IgD-negative memory B cell (primary cell): ENCODE results near the gene CDV3. TPM values are rescaled to one million over a fixed set of nuclear protein-coding genes. Genes with fewer than 3 reads are reported as not detected.

ENCODE experiments used
- H3K27ac Mint-ChIP-seq, 3 donors: one replicate each; pipeline ENCODE4 v1.8.0; 2020 to 2022; ENCODE audit warnings: mild to moderate bottlenecking in 3 of 3, mixed read lengths in 3 of 3, moderate library complexity in 1 of 3
- H3K27me3 Mint-ChIP-seq: one replicate; pipeline ENCODE4 v1.8.0; 2021; ENCODE audit warnings: mixed read lengths
- H3K36me3 Mint-ChIP-seq: one replicate; pipeline ENCODE4 v1.8.0; 2020; ENCODE audit warnings: mild to moderate bottlenecking, mixed read lengths
- H3K4me1 Mint-ChIP-seq, 3 donors: one replicate each; pipeline ENCODE4 v1.8.0; 2020 to 2022; ENCODE audit warnings: mixed read lengths in 3 of 3, mild to moderate bottlenecking in 1 of 3
- H3K4me3 Mint-ChIP-seq, 4 donors: one replicate each; pipeline ENCODE4 v1.8.0; 2020 to 2022; ENCODE audit warnings: mild to moderate bottlenecking in 4 of 4, mixed read lengths in 4 of 4, moderate library complexity in 3 of 4
- H3K9me3 Mint-ChIP-seq, 3 donors: one replicate each; pipeline ENCODE4 v1.8.0; 2020 to 2021; ENCODE audit warnings: mixed read lengths in 3 of 3, mild to moderate bottlenecking in 1 of 3
- polyA plus RNA-seq: library from polyadenylated mRNA; unstranded; fragments of 300-500 nt; fragmentation: Illumina TruSeq; gene quantifications from one replicate; pipeline ENCODE4 v1.2.3, GENCODE V29; 2021

Gene CDV3
- polyA plus RNA-seq, 1 donor from 2014 or later, result 39.7 TPM

GRCh38 chr3:133576169-133576568 lies 2.7 kb downstream of the CDV3 start:
- Mint-ChIP-seq H3K4me1 (peaks cover 47 to 50% (median 50%) of the 10 kb centered on the region in 3 donors), H3K9me3 (no peaks in the 10 kb centered on the region), H3K4me3 (peak overlapping the region; percentile 79 to 98 (median 97)), H3K27me3 (no peaks in the 10 kb centered on the region), H3K27ac (peak overlapping the region in 2 of 3 donors; percentile 2 to 92), H3K36me3 (peaks cover 2% of the 10 kb centered on the region)

DNA sequence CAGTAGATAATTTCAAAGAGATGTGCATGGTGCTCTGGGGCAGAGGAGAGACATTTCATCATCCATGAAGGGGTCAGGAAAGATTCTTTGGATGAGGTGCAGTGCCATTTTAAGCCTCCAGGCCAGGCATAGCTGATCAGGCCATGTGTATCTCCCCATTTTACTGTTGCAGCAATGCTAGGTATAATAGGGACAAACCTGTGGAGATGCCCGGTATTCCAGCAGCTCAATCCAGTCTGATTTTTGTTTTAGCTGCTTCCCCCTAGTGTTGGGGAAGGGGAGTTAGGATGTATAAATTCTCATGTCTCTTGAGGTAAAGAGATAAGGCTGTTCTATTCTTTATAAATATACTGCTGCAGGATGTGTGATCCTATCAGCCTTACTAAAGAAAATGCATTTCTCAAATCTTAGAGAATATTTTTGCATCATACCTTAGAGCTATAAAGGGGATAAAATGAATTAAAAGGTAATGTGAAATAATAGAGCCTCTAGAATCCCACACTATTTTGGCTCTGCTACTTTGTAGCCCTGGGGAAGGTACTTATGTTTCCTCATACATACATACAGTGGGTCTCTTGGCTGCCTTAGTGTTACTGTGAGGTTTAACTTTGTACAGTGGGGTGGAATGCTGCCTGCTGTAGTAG lies 5.2 kb downstream of the CDV3 start:
- Mint-ChIP-seq H3K36me3 (peaks cover 2% of the 10 kb centered on the region), H3K9me3 (no peaks in the 10 kb centered on the region)

GRCh38 chr3:133583396-133583795 lies 9.9 kb downstream of the CDV3 start:
- peaks cover 18 to 29% (median 21%) of the 10 kb centered on the region in 3 donors for H3K4me1 Mint-ChIP-seq
- no peaks in the 10 kb centered on the region for H3K36me3 Mint-ChIP-seq
- peak overlapping the region in 1 of 3 donors; percentile 91 for H3K27ac Mint-ChIP-seq
- H3K27me3 Mint-ChIP-seq, result no peaks in the 10 kb centered on the region
- H3K4me3 Mint-ChIP-seq, result peak overlapping the region in 2 of 4 donors; percentile 45 to 57
- no peaks in the 10 kb centered on the region for H3K9me3 Mint-ChIP-seq

More for the DNA sequence above, 5.2 kb downstream of the CDV3 start:
- Mint-ChIP-seq H3K4me3 (peak overlapping the region in 3 of 4 donors; percentile 68 to 98 (median 89)), H3K27ac (peak overlapping the region in 1 of 3 donors; percentile 70), H3K27me3 (no peaks in the 10 kb centered on the region), H3K4me1 (peaks cover 46 to 48% (median 47%) of the 10 kb centered on the region in 3 donors)

- Mint-ChIP-seq H3K27me3 (no peaks in the 10 kb centered on the region), H3K4me1 (peaks cover 4 to 28% (median 18%) of the 10 kb centered on the region in 3 donors), H3K36me3 (peaks cover 3% of the 10 kb centered on the region), H3K4me3 (no peak overlapping the region), H3K9me3 (no peaks in the 10 kb centered on the region), H3K27ac (peak overlapping the region in 2 of 3 donors; percentile 33)
These were observed 14.5 kb downstream of the CDV3 start for GRCh38 chr3:133588035-133588434.

DNA sequence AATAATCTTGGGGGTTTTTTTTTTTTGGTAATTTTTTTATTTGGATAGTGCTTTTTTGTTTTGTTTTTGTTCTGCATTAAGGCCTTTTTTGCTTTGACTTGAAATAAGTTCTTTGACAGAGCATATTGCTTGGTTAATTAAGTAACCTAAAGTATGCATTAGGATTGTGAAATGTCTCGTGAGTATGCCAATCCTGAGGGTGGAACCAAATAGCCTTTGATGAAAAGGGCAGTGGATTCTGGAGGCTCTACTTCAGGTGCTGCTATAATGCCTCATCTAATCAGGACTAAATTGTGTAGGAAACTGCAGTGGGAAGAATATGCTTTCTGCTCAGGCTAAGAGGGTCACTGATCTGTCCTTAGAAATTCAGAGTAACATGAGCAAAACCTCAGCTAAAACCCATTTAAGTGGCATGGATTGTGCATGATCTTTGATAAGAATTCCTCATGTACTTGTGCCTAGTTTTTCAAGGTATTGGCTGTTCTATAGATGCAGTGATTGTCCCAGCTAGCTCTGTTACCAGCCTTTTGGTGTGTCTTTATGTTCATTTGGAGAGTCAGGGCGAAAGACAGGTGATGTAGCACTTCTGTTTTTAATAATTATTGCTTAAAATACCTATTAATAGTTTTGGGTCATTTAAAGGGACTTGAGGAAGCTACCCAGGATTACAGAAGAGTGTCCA lies 15.4 kb downstream of the CDV3 start:
- Mint-ChIP-seq H3K4me1 (peaks cover 6 to 28% (median 19%) of the 10 kb centered on the region in 3 donors), H3K36me3 (peaks cover 3% of the 10 kb centered on the region), H3K4me3 (no peak overlapping the region), H3K27me3 (no peaks in the 10 kb centered on the region), H3K27ac (peak overlapping the region in 2 of 3 donors; percentile 45 to 53), H3K9me3 (no peaks in the 10 kb centered on the region)

DNA sequence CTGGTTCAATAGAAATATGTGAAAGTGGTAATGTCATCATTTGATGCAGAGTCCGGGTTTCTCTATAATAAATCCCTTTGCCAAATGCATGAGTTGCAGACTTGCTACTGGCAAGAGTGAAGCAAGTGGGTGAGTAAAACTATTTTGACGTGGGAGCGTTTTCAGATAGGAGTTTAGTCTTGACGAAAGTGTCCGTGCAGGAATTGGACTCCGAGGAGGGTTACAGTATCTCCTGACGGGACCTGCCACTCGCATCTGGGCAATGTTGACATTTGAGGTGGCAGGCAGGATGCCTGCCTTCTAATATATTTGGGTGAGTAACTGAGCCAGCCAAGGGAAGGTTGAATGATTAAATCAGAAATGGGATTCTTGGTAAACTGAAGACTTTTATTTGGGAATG lies 16.0 kb downstream of the CDV3 start:
- Mint-ChIP-seq H3K27me3 (no peaks in the 10 kb centered on the region), H3K4me3 (no peak overlapping the region), H3K36me3 (peaks cover 3% of the 10 kb centered on the region), H3K4me1 (peaks cover 6 to 28% (median 19%) of the 10 kb centered on the region in 3 donors), H3K27ac (peak overlapping the region in 1 of 3 donors; percentile 53), H3K9me3 (no peaks in the 10 kb centered on the region)

GRCh38 chr3:133591271-133591742 lies 17.8 kb downstream of the CDV3 start:
- Mint-ChIP-seq H3K4me3 (no peak overlapping the region), H3K27me3 (no peaks in the 10 kb centered on the region), H3K36me3 (peaks cover 3% of the 10 kb centered on the region), H3K4me1 (peaks cover 6 to 28% (median 19%) of the 10 kb centered on the region in 3 donors), H3K27ac (no peak overlapping the region), H3K9me3 (no peaks in the 10 kb centered on the region)

DNA sequence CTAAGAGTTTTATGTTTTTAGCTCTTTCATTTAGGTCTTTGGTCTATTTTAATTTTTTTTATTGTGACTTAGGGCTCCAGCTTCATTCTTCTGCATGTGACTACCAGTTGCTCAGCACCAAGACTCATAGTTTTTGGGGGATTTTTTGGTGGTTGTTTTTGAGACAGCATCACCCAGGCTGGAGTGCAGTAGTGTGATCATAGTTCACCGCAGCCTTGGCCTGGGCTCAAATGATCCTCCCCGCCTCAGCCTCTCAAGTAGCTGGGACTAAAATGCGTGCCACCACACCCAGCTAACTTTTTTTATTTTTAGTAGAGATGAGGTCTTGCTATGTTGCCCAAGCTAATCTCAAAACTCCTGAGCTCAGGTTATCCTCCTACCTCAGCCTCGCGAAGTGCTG lies 19.4 kb downstream of the CDV3 start:
- H3K36me3 Mint-ChIP-seq, result peaks cover 3% of the 10 kb centered on the region

DNA sequence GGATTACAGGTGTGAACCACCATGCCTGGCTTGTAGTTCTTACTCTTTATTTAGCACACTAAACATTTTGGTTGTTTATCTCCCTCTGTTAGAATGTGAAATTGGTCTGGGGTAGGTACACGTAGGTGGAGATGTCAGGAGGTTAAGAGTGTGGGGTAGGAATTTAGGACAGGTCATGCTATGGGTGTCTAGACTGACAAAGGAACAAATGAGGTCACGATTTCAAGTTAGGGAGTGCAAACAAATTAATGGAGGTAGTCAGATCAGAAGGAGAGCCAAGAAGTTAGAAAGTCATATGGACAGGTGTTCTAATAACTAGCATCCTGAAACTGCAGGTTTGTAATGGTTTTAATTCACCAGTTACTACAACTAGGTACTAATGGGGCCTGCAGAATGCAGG lies 19.8 kb downstream of the CDV3 start:
- H3K27me3 Mint-ChIP-seq, result no peaks in the 10 kb centered on the region
- no peaks in the 10 kb centered on the region for H3K9me3 Mint-ChIP-seq
- H3K36me3 Mint-ChIP-seq, result peaks cover 3% of the 10 kb centered on the region
- no peak overlapping the region for H3K4me3 Mint-ChIP-seq
- no peak overlapping the region for H3K27ac Mint-ChIP-seq
- H3K4me1 Mint-ChIP-seq, result peaks cover 5 to 21% (median 14%) of the 10 kb centered on the region in 3 donors

More for the DNA sequence above, 19.4 kb downstream of the CDV3 start:
- no peaks in the 10 kb centered on the region for H3K27me3 Mint-ChIP-seq
- H3K4me1 Mint-ChIP-seq, result peaks cover 5 to 24% (median 14%) of the 10 kb centered on the region in 3 donors
- H3K9me3 Mint-ChIP-seq, result no peaks in the 10 kb centered on the region
- H3K27ac Mint-ChIP-seq, result no peak overlapping the region
- no peak overlapping the region for H3K4me3 Mint-ChIP-seq

GRCh38 chr3:133595341-133595740 lies 21.9 kb downstream of the CDV3 start:
- H3K4me1 Mint-ChIP-seq, result peaks cover 5 to 7% (median 5%) of the 10 kb centered on the region in 3 donors
- H3K9me3 Mint-ChIP-seq, result no peaks in the 10 kb centered on the region
- no peaks in the 10 kb centered on the region for H3K27me3 Mint-ChIP-seq
- H3K36me3 Mint-ChIP-seq, result no peaks in the 10 kb centered on the region
- no peak overlapping the region for H3K4me3 Mint-ChIP-seq
- H3K27ac Mint-ChIP-seq, result peak overlapping the region in 1 of 3 donors; percentile 24

DNA sequence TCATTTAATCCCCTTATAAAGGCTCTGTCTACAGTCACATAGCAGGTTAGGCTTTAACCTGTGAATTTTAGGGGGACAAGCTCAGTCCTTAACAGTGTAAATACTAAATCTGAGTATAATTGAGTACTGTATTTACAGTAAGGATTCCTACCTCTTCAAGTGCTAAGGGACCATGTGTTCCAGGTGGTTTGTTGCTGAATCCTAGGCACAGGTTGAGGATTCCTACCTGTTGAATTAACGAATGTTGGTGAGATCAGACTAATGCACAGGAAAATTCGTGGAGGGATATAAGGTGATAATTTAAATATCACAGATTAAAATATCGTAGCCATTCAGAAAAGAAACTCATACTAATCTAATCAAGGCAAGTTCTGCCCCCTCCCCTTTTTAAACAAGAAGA lies 24.9 kb downstream of the CDV3 start:
- H3K4me1 Mint-ChIP-seq, result no peaks in the 10 kb centered on the region
- no peak overlapping the region for H3K27ac Mint-ChIP-seq
- no peaks in the 10 kb centered on the region for H3K9me3 Mint-ChIP-seq
- H3K36me3 Mint-ChIP-seq, result peaks cover 2% of the 10 kb centered on the region
- no peaks in the 10 kb centered on the region for H3K27me3 Mint-ChIP-seq
- no peak overlapping the region for H3K4me3 Mint-ChIP-seq

- Mint-ChIP-seq H3K9me3 (no peaks in the 10 kb centered on the region), H3K27me3 (no peaks in the 10 kb centered on the region), H3K4me1 (no peaks in the 10 kb centered on the region), H3K4me3 (no peak overlapping the region), H3K36me3 (peaks cover 2% of the 10 kb centered on the region), H3K27ac (no peak overlapping the region)
These were observed 25.8 kb downstream of the CDV3 start for GRCh38 chr3:133599280-133599679.

- no peak overlapping the region for H3K27ac Mint-ChIP-seq
- peaks cover 2% of the 10 kb centered on the region for H3K36me3 Mint-ChIP-seq
- no peaks in the 10 kb centered on the region for H3K4me1 Mint-ChIP-seq
- no peak overlapping the region for H3K4me3 Mint-ChIP-seq
- H3K27me3 Mint-ChIP-seq, result no peaks in the 10 kb centered on the region
- no peaks in the 10 kb centered on the region for H3K9me3 Mint-ChIP-seq
These were observed 27.1 kb downstream of the CDV3 start for GRCh38 chr3:133600572-133601081.

DNA sequence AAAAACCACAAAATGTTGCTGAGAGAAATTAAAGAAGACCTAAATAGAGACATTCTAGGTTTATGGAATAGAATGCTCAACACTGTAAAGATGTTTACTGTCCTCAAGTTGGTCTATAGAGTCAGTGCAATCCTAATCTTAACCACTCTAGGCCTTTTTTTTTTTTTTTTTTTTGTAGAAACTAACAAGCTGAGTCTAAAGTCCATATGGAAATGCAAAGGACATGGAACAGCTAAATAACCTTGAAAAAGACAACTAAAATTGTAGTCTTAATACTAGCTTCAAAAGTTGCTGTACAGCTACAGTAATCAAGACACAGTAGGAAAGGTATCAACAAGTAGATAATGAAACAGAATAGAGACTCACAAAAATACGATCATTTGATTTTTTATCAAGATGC lies 32.9 kb downstream of the CDV3 start:
- H3K4me3 Mint-ChIP-seq, result no peak overlapping the region
- H3K9me3 Mint-ChIP-seq, result no peaks in the 10 kb centered on the region
- H3K27ac Mint-ChIP-seq, result peak overlapping the region in 1 of 3 donors; percentile 2
- no peaks in the 10 kb centered on the region for H3K27me3 Mint-ChIP-seq
- no peaks in the 10 kb centered on the region for H3K4me1 Mint-ChIP-seq
- H3K36me3 Mint-ChIP-seq, result peaks cover 14% of the 10 kb centered on the region

DNA sequence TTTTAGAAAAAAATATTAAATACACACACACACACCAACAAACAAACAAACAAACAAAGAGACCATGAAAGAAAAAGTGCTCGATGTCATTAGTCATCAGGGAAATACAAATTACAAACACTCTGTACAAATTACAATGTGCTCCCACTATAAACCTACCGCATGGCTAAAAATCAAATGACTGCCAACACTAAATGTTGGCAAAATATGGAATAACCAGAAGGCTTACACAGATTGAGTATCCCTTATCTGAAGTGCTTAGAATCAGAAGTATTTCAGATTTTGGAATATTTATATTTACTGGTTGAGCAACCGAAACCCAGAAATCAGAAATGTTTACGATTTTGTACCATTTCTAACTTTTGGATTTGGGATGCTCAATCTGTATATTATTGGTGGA lies 33.4 kb downstream of the CDV3 start:
- Mint-ChIP-seq H3K27me3 (no peaks in the 10 kb centered on the region), H3K9me3 (no peaks in the 10 kb centered on the region)

More for the DNA sequence above, 33.4 kb downstream of the CDV3 start:
- Mint-ChIP-seq H3K27ac (peak overlapping the region in 1 of 3 donors; percentile 2), H3K4me1 (no peaks in the 10 kb centered on the region), H3K4me3 (no peak overlapping the region), H3K36me3 (peaks cover 12% of the 10 kb centered on the region)
